22Rv1 (cell line): ENCODE data around the gene TMEM154.
"Not testable (repeated sequence)": the region's sequence is repeated elsewhere in the genome, so short reads cannot be mapped to it uniquely, and the experiment has no call there.

ENCODE experiments used
- H3K27ac ChIP-seq: fragments of 450-650 bp; 2 replicates; pipeline ENCODE4 v1.5.1; 2017
- ZFX ChIP-seq: fragments of 450-650 bp; IDR thresholded peaks from 2 replicates; pipeline ENCODE4 v1.6.1; 2017; ENCODE audit warnings: antibody characterized with exemption, borderline replicate concordance
- TF ChIP-seq, protein P1 (sequence below): fragments of 450-650 bp; IDR thresholded peaks from 2 replicates; pipeline ENCODE4 v1.5.1; 2017; ENCODE audit warnings: mild to moderate bottlenecking

The TMEM154 gene

DNA sequence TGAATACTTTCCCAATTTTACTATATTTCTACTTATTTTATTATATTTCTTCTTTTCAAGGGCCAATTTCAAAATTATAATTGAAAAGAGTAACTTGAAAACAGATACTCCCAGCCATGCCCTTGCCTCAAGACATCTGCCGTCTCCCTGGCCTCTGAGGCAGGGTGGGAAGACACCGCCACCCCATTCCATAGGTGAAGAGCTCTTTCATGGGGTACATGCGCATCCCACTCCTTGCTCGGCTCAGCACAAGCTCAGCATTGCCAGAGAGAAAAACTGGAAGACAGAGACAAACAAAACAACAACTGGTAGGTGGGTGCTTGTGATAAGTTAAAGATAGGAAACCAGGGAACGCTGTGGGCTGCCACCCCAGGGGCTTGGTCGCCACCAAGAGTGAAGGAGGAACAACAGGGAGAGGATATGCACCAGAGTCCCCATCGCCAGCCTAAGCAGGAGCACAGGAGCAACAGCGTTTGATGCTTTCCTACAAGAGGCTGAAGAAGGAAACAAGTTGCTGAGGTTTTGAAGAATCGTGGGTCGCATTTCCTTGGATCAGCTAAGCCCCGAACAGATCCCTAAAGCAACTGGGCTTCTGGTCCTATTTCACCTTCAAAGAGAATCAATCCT lies 11.3 kb downstream of the TMEM154 start:
- TF ChIP-seq, protein P1, sequence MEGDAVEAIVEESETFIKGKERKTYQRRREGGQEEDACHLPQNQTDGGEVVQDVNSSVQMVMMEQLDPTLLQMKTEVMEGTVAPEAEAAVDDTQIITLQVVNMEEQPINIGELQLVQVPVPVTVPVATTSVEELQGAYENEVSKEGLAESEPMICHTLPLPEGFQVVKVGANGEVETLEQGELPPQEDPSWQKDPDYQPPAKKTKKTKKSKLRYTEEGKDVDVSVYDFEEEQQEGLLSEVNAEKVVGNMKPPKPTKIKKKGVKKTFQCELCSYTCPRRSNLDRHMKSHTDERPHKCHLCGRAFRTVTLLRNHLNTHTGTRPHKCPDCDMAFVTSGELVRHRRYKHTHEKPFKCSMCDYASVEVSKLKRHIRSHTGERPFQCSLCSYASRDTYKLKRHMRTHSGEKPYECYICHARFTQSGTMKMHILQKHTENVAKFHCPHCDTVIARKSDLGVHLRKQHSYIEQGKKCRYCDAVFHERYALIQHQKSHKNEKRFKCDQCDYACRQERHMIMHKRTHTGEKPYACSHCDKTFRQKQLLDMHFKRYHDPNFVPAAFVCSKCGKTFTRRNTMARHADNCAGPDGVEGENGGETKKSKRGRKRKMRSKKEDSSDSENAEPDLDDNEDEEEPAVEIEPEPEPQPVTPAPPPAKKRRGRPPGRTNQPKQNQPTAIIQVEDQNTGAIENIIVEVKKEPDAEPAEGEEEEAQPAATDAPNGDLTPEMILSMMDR: no peak
- TF ChIP-seq ZFX: no peak
- no peak overlapping the region for H3K27ac ChIP-seq

GRCh38 chr4:152667781-152668180 lies 12.0 kb downstream of the TMEM154 start:
- H3K27ac ChIP-seq: no peak overlapping the region

GRCh38 chr4:152666946-152667345 lies 12.9 kb downstream of the TMEM154 start:
- TF ChIP-seq, protein P1: no peak
- TF ChIP-seq ZFX: no peak
- no peak overlapping the region for H3K27ac ChIP-seq

More at GRCh38 chr4:152667781-152668180, 12.0 kb downstream of the TMEM154 start:
- no peak for TF ChIP-seq ZFX
- TF ChIP-seq, protein P1: no peak

DNA sequence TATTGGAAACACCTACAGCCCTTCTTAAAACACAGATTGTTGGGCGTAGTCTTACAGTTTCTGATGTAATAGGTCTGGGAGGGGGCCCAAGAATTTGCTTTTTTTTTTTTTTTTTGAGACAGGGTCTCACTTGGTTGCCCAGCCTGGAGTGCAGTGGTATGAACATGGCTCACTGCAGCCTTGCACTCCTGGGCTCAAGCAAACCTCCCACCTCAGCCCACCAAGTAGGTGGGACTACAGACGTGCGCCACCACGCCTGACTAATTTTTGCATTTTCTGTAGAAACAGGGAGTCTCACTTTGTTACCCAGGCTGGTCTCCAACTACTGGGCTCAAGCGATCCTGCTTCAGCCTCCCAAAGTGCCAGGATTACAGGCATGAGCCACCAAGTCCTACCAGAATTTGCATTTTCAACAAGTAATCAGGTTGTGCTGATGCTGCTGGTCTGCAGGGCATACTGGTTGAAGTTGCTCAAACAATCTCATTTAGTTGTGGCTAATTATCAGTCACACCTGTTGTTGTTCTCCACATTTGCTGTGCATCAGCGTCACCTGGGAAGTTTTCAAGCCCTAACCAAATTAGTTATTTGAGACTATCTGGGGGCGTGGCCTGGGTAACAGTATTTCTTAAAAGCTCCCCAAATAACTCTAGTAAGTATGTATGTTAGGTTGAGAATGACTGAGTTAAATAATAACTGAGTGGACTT lies 14.0 kb downstream of the TMEM154 start:
- H3K27ac ChIP-seq: no peak overlapping the region
- TF ChIP-seq, protein P1: no peak
- TF ChIP-seq ZFX: no peak

- H3K27ac ChIP-seq: not testable (repeated sequence)
These were observed 15.8 kb downstream of the TMEM154 start for GRCh38 chr4:152664067-152664378.

GRCh38 chr4:152663203-152664066 lies 16.4 kb downstream of the TMEM154 start:
- no peak overlapping the region for H3K27ac ChIP-seq
- TF ChIP-seq, protein P1: no peak
- no peak for TF ChIP-seq ZFX

- TF ChIP-seq, protein P1: no peak
- no peak for TF ChIP-seq ZFX
- H3K27ac ChIP-seq: no peak overlapping the region
These were observed 18.1 kb downstream of the TMEM154 start for GRCh38 chr4:152661649-152662048.
